MM.1S (cell line): Measurements from ENCODE around the gene PPP1R12B.

Experiments
- CTCF ChIP-seq: fragments of 300-600 bp; sonication (generic); IDR thresholded peaks from 2 replicates; pipeline ENCODE4 v1.5.1; 2016; ENCODE audit warnings: antibody characterized with exemption, low read length, mixed read lengths
- EZH2 ChIP-seq: fragments of 300-600 bp; sonication (generic); optimal IDR thresholded peaks from 2 replicates; pipeline ENCODE3; 2017; ENCODE audit warnings: low read depth, mild to moderate bottlenecking, antibody characterized with exemption, low read length, mixed read lengths
- EZH2phosphoT487 ChIP-seq: fragments of 300-600 bp; sonication (generic); IDR thresholded peaks from 2 replicates; pipeline ENCODE4 v1.6.1; 2018; ENCODE audit warnings: antibody characterized with exemption, low read length

DNA sequence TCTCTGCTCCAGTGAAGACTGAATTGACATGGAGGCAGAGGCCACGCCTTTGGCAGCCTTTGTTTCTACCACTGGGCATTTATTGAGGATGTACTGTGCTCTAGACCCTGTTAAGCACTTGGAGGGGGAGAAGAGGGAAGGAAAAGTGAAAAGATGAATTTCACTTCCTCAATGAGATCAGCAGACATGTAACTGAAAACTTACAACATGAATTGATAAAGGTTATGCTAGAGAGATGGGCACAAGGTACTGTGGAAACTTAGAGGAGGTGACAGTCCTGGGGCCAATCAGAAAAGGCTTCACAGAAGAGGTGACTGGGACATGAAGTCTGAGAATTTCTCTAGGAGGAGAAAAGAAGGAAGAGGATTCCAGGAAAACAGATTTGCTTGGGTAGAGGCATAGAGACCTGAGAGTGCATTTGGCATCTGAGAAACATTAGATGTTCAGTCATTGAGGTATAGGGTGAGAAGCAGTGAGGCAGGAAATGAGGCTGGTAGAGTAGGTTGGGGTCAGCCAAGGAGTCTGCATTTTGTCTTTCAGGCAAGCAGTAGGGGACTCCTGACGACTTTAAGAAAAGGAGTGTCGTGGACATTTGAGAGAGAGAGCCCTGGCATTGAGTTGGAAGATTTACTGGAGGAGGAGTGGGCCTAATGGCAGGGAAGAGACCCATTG, 248.7 kb downstream of the PPP1R12B start:
- no peak for TF ChIP-seq CTCF
- TF ChIP-seq EZH2: no peak
- no peak for TF ChIP-seq EZH2phosphoT487
